Neuronal stem cell (in vitro differentiated cells): ENCODE results near the gene IFIT5.
A peak's percentile ranks its signal among the peaks of the same experiment; 100 is the strongest.
"Not testable (repeated sequence)": the region's sequence is repeated elsewhere in the genome, so short reads cannot be mapped to it uniquely, and the experiment has no call there.

Experiments used
- DNase-seq: peaks from one replicate; pipeline ENCODE4 v3.0.0-alpha.2; 2013; ENCODE audit warnings: low spot score
- H2AFZ ChIP-seq: one replicate; pipeline ENCODE4 v1.6.1; 2013; ENCODE audit warnings: mild to moderate bottlenecking, low read length, inconsistent platforms
- H2AK5ac ChIP-seq: 2 replicates; pipeline ENCODE4 v1.6.1; 2013; ENCODE audit warnings: low read depth, mild to moderate bottlenecking, inconsistent platforms, low read length, moderate library complexity, mixed read lengths
- H2BK120ac ChIP-seq: 2 replicates; pipeline ENCODE4 v1.6.1; 2013; ENCODE audit warnings: low read depth, mild to moderate bottlenecking, inconsistent platforms, low read length, moderate library complexity, mixed read lengths
- H2BK12ac ChIP-seq: one replicate; pipeline ENCODE4 v1.6.1; 2013; ENCODE audit warnings: low read length, inconsistent platforms
- H2BK15ac ChIP-seq: 2 replicates; pipeline ENCODE4 v1.6.1; 2013; ENCODE audit warnings: mild to moderate bottlenecking, low read length, inconsistent platforms, mixed read lengths
- H2BK5ac ChIP-seq: one replicate; pipeline ENCODE4 v1.6.1; 2013; ENCODE audit warnings: inconsistent platforms, mild to moderate bottlenecking, low read length, moderate library complexity
- H3K14ac ChIP-seq: one replicate; pipeline ENCODE4 v1.6.1; 2013; ENCODE audit warnings: low read length, inconsistent platforms
- H3K18ac ChIP-seq: 2 replicates; pipeline ENCODE4 v1.6.1; 2013; ENCODE audit warnings: low read length, inconsistent platforms
- H3K23ac ChIP-seq: 2 replicates; pipeline ENCODE4 v1.6.1; 2013; ENCODE audit warnings: low read depth, mild to moderate bottlenecking, mixed read lengths, low read length, inconsistent platforms; ENCODE audit not compliant: poor library complexity
- H3K27ac ChIP-seq: replicated peaks from 3 replicates; pipeline ENCODE4 v1.5.1; 2013; ENCODE audit warnings: low read length, inconsistent platforms
- H3K27me3 ChIP-seq, 3 experiments: 2 replicates each; pipeline ENCODE4 v1.6.1; 2013; ENCODE audit warnings: low read length in 3 of 3, mild to moderate bottlenecking in 2 of 3, inconsistent platforms in 1 of 3, low read depth in 1 of 3, mixed read lengths in 1 of 3, moderate library complexity in 1 of 3; ENCODE audit not compliant: control insufficient read depth in 3 of 3, insufficient read depth in 3 of 3
- H3K36me3 ChIP-seq, 2 donors: replicated peaks in 1 of 2; 2 replicates each; pipeline ENCODE4 v1.6.1; 2013; ENCODE audit warnings: low read length in 2 of 2; ENCODE audit not compliant: control insufficient read depth in 2 of 2, insufficient read depth in 2 of 2
- H3K4ac ChIP-seq: 2 replicates; pipeline ENCODE4 v1.6.1; 2013; ENCODE audit warnings: inconsistent platforms, mild to moderate bottlenecking, low read length, moderate library complexity
- H3K4me1 ChIP-seq, 2 donors: 1 replicate in 1 of 2; 2 replicates in 1 of 2; pipeline ENCODE4 v1.6.1; 2013; ENCODE audit warnings: low read length in 2 of 2, low read depth in 1 of 2; ENCODE audit not compliant: control insufficient read depth in 2 of 2, insufficient read depth in 1 of 2
- H3K4me2 ChIP-seq: one replicate; pipeline ENCODE4 v1.6.1; 2013; ENCODE audit warnings: mild to moderate bottlenecking, low read length, inconsistent platforms; ENCODE audit not compliant: insufficient read depth, poor library complexity, severe bottlenecking
- H3K4me3 ChIP-seq, 2 donors: 2 replicates each; pipeline ENCODE4 v1.5.1; 2013; ENCODE audit warnings: low read length in 2 of 2, mild to moderate bottlenecking in 2 of 2, inconsistent platforms in 1 of 2, moderate library complexity in 1 of 2
- H3K79me1 ChIP-seq: one replicate; pipeline ENCODE4 v1.6.1; 2013; ENCODE audit warnings: low read depth, mild to moderate bottlenecking, inconsistent platforms, low read length, moderate library complexity
- H3K9ac ChIP-seq: one replicate; pipeline ENCODE4 v1.6.1; 2013; ENCODE audit warnings: mild to moderate bottlenecking, low read depth, low read length, inconsistent platforms; ENCODE audit not compliant: poor library complexity
- H3K9me3 ChIP-seq, 2 donors: replicated peaks in 1 of 2; 2 replicates each; pipeline versions ENCODE3 to v1.6.1; 2013; ENCODE audit warnings: low read length in 2 of 2, mild to moderate bottlenecking in 2 of 2, inconsistent platforms in 1 of 2, low read depth in 1 of 2, mixed read lengths in 1 of 2, moderate library complexity in 1 of 2; ENCODE audit not compliant: control insufficient read depth in 2 of 2, insufficient read depth in 1 of 2
- H4K8ac ChIP-seq: one replicate; pipeline ENCODE4 v1.6.1; 2013; ENCODE audit warnings: low read depth, mild to moderate bottlenecking, inconsistent platforms, low read length, moderate library complexity
- H4K91ac ChIP-seq: one replicate; pipeline ENCODE4 v1.6.1; 2013; ENCODE audit warnings: low read length, low read depth, mild to moderate bottlenecking, inconsistent platforms; ENCODE audit not compliant: poor library complexity
- WGBS, 2 donors: extraction: QIAGEN DNeasy Blood & Tissue Kit; methylation state at CpG; one replicate each; pipeline ENCODE4 v1.1.7; 2013; ENCODE audit warnings: missing lambda C conversion rate in 2 of 2, mixed read lengths in 1 of 2; ENCODE audit not compliant: insufficient read length in 2 of 2, insufficient replicate concordance in 1 of 2; ENCODE audit errors: extremely low coverage in 2 of 2; 5-methylcytosine and 5-hydroxymethylcytosine counted together

The IFIT5 gene

DNA sequence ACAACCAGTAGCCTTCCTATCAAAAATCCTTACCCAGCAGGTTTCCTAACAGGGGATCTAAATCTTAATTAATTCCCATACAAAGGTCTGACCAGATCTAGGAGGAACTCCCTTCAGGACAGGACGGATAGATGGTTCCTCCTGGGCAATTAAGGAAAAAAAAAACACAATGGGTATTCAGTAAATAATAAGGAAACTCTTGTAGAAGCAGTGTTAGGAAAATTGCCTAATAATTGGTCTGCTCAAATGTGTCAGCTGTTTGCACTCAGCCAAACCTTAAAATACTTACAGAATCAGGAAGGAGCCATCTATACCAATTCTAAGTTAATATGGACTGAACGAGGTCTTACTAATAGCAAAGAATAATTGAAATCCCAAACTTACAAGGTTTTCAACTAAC, 3.2 kb upstream of the IFIT5 start:
- not testable (repeated sequence) for H2BK15ac ChIP-seq, H3K18ac ChIP-seq, H2BK12ac ChIP-seq, H3K4ac ChIP-seq, H4K91ac ChIP-seq, H3K9ac ChIP-seq, H2BK5ac ChIP-seq, H3K79me1 ChIP-seq, H3K4me3 ChIP-seq, H2BK120ac ChIP-seq, H3K23ac ChIP-seq, H2AFZ ChIP-seq, H3K4me2 ChIP-seq, H2AK5ac ChIP-seq, H3K27me3 ChIP-seq, H3K27ac ChIP-seq, H3K9me3 ChIP-seq, DNase-seq, H3K36me3 ChIP-seq, H4K8ac ChIP-seq, H3K4me1 ChIP-seq, H3K14ac ChIP-seq
- WGBS, 2 donors, result no CpG with 5 or more reads among the region's 2 CpGs

DNA sequence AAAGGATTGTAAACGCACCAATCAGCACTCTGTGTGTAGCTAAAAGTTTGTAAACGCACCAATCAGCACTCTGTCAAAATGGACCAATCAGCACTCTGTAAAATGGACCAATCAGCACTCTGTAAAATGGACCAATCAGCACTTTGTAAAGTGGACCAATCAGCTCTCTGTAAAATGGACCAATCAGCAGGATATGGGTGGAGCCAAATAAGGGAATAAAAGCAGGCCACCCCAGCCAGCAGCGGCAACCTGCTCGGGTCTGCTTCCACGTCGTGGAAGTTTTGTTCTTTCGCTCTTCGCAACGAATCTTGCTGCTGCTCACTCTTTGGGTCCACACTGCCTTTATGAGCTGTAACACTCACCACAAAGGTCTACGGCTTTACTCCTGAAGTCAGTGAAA, 2.1 kb upstream of the IFIT5 start:
- H3K23ac ChIP-seq, H3K4ac ChIP-seq, H3K27ac ChIP-seq, H3K4me2 ChIP-seq, H2AFZ ChIP-seq, H2AK5ac ChIP-seq, H3K18ac ChIP-seq, H4K8ac ChIP-seq, H3K27me3 ChIP-seq, H3K9ac ChIP-seq, H3K4me1 ChIP-seq, H2BK12ac ChIP-seq, H3K4me3 ChIP-seq, DNase-seq, H2BK5ac ChIP-seq, H2BK120ac ChIP-seq, H3K79me1 ChIP-seq, H2BK15ac ChIP-seq, H3K14ac ChIP-seq, H3K36me3 ChIP-seq, H3K9me3 ChIP-seq: not testable (repeated sequence)
- H4K91ac ChIP-seq, result peak overlapping the region; percentile 3
- WGBS, 2 donors, result no CpG with 5 or more reads among the region's 10 CpGs

DNA sequence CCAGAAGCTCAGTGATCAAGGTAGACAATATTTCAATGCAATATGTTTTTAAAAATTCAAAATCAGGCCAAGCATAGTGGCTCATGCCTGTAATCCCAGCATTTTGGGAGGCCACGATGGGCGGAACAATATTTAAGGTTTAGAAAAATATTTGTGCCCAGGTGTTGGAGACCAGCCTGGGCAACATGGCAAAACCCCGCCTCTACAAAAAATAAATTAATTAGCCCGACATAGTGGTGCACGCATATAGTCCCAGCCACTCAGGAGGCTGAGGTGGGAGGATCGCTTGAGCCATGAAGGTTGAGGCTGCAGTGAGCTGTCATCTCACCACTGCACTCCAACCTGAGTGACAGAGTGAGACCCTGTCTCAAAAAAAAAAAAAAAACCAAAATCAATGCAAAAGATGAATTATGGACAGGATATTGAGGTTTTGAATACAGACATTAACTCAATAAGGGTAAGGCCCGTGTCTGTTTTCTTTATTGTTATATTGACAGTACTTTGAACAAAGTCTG, 913 bp upstream of the IFIT5 start:
- no CpG with 5 or more reads among the region's 7 CpGs for WGBS, 2 donors
- H3K23ac ChIP-seq, result no peak overlapping the region

DNA sequence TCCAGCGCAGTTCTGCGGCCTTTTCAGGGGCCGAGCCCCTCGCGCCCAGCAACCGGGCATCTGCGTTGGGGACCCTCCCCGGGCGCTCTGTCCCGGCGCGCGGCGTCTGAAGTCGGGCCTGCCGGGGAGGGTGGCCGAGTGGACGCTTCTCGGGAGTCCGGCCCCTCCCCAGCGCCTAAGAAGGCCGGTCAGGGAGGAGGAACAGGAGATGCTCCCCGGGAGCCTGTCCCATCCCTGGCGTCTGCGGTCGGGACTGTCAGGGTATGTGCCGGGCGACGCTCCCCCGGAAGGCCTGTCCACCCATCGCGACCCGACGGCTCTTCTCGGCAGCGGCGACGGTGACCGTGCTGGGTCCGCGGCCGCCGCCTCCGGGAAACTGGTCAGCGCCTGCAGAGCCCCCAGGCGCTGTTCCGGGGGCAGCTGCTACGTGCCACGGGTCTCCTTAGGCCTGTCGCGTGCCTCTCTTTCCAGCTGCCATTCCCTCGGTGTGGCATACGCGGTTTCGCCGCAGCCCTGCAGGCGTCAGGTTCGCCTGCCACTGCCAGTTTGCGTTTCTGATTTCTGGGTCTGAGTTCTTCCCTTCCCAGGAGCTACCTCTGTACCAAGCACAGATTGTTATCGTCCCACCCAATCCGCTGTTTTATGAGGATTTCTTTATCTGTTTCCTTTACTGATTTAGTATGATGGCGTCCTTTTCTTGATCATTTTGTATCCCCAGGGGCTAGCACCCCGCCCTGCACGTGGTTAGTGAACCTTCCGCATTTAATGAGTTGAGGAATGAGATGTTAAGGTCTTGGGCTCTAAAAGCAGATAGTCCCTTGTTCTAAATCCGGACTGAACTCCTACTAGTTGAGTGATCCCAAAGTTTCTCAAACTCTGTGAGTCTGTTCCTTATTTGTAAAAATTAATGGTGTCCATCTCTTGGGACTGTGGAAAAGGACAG, 782 bp downstream of the IFIT5 start:
- H3K79me1 ChIP-seq, result no peaks in the 10 kb centered on the region
- peak; percentile 33 for DNase-seq
- H3K27me3 ChIP-seq, result no peaks in the 10 kb centered on the region
- H3K4me2 ChIP-seq, result peak overlapping the region; percentile 68
- peak overlapping the region; percentile 99 for H2AFZ ChIP-seq
- peaks cover 5 to 27% of the 10 kb centered on the region in 2 donors for H3K36me3 ChIP-seq
- no peak overlapping the region for H2AK5ac ChIP-seq
- H3K23ac ChIP-seq, result peak overlapping the region; percentile 69
- peak overlapping the region; percentile 76 for H3K9ac ChIP-seq
- H2BK12ac ChIP-seq, result no peak overlapping the region
- H3K4ac ChIP-seq, result no peak overlapping the region
- no peak overlapping the region for H2BK5ac ChIP-seq
- H2BK120ac ChIP-seq, result peak overlapping the region; percentile 53
- no peak overlapping the region for H3K27ac ChIP-seq
- no peak overlapping the region for H4K8ac ChIP-seq
- peaks cover 0 to 4% of the 10 kb centered on the region in 2 donors for H3K4me1 ChIP-seq
- H3K14ac ChIP-seq, result peak overlapping the region; percentile 47
- peak overlapping the region; percentile 94 for H3K18ac ChIP-seq
- no peak overlapping the region for H2BK15ac ChIP-seq
- peaks cover 0 to 9% of the 10 kb centered on the region in 2 donors for H3K9me3 ChIP-seq
- H4K91ac ChIP-seq, result no peak overlapping the region
- peak overlapping the region; percentile 84 to 87 for H3K4me3 ChIP-seq
- WGBS, 2 donors, result no CpG with 5 or more reads among the region's 66 CpGs

More for the DNA sequence above, 913 bp upstream of the IFIT5 start:
- no peak overlapping the region for H3K14ac ChIP-seq
- H4K91ac ChIP-seq, result no peak overlapping the region
- no peak overlapping the region for H3K27ac ChIP-seq
- H2BK12ac ChIP-seq, result no peak overlapping the region
- no peak overlapping the region for H2BK15ac ChIP-seq
- peaks cover 0 to 4% of the 10 kb centered on the region in 2 donors for H3K4me1 ChIP-seq
- no peak overlapping the region for H3K9ac ChIP-seq
- no peaks in the 10 kb centered on the region for H3K79me1 ChIP-seq
- peak overlapping the region; percentile 99 for H2AFZ ChIP-seq
- H3K9me3 ChIP-seq, result peaks cover 0 to 9% of the 10 kb centered on the region in 2 donors
- no peaks in the 10 kb centered on the region for H3K27me3 ChIP-seq
- H3K4me3 ChIP-seq, result peak overlapping the region in 1 of 2 donors; percentile 87
- no peak overlapping the region for H3K18ac ChIP-seq
- no peak overlapping the region for H2BK5ac ChIP-seq
- H3K4ac ChIP-seq, result no peak overlapping the region
- H3K36me3 ChIP-seq, result peaks cover 5 to 14% of the 10 kb centered on the region in 2 donors
- no peak overlapping the region for H2AK5ac ChIP-seq
- H2BK120ac ChIP-seq, result no peak overlapping the region
- H4K8ac ChIP-seq, result no peak overlapping the region
- no peak overlapping the region for H3K4me2 ChIP-seq
- DNase-seq, result no peak
